GM23248 (cell line): ENCODE measurements around the gene AGPAT3.

ENCODE experiments used
- EZH2 ChIP-seq: fragments of 200-600 bp; sonication (generic); IDR thresholded peaks from 2 replicates; pipeline ENCODE4 v1.6.1; 2018; ENCODE audit warnings: antibody characterized with exemption, mild to moderate bottlenecking; ENCODE audit not compliant: insufficient read depth, poor library complexity, severe bottlenecking
- EZH2phosphoT487 ChIP-seq: fragments of 200-600 bp; sonication (generic); IDR thresholded peaks from 2 replicates; pipeline ENCODE4 v1.6.1; 2018; ENCODE audit warnings: antibody characterized with exemption, moderate library complexity, mild to moderate bottlenecking, low read depth; ENCODE audit not compliant: insufficient read depth

DNA sequence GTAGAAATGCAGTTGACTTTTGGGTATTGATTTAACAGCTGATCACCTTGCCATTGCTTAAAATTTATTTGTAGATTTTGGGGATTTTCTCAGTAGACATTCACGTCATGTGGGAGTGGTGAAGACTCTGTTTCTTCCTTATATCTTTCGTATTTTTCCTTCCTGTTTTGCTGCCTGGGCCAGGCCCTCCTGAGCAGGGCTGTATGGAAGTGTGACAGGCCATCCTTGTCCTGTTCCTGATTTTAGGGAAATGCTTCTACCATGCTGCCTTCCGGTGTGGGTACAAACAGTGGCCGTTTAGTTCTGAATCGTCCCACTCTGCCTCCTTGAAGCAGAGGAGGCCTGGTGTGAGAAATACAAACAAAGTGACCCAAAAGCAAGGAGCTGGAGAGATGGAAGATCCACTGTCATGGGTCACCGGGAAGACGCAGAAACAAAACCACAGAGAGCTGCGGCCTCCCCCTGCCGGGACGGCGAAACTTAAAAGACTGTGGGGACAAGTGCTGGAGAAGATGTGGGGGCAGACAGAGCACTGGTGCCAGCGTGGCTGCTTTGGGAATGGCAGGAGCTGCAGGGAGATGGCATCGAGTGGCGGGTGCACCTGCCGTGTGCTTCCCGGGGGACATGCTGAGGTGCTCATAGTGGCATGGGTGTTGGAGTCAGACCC lies 7.6 kb downstream of the AGPAT3 start:
- TF ChIP-seq EZH2phosphoT487 (no peak), EZH2 (no peak)
